A172 (cell line): Measurements from ENCODE around the gene STX17. TPM values are rescaled to one million over a fixed set of nuclear protein-coding genes. Genes with fewer than 3 reads are reported as not detected.
A peak's percentile ranks its signal among the peaks of the same experiment; 100 is the strongest.

ENCODE experiments used
- DNase-seq: peaks from one replicate; pipeline ENCODE4 v3.0.0-alpha.2; 2015; ENCODE audit warnings: low spot score
- total RNA-seq: library from RNA; depleted of rRNA; stranded (reverse); fragments of >200 nt; shearing (Covaris generic); gene quantifications from 2 replicates; pipeline ENCODE4 v1.2.3, GENCODE V29; 2014

Gene STX17
- total RNA-seq, 1 experiment from 2014 or later, result 26.9 TPM

DNA sequence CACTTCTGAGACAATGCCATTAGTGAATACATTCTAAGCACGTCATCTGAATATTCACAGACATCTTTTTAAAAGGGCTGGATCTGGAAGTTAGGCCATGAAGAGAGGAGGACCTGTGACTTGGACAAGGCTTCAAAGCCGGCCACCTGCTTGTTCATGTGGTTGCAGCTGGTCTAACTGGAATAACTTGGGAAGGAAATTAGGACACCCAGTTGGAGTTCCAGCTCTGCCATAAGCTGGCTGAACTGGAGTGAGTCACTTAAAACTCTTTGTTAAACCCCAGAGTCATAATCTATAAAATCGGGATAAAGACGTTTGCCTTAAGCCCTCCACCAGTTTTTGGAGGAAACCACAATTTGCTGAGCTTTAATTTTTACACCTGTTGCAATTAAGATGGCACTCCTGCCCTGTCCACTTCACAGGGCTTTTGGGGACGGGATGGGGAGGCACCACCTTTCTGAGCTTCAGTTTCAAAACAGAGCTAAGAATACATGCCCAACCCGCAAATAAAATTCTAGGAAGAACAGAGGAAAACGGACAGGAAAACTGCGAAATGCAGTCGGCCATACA, 536 bp upstream of the STX17 start:
- peak; percentile 17 for DNase-seq

DNA sequence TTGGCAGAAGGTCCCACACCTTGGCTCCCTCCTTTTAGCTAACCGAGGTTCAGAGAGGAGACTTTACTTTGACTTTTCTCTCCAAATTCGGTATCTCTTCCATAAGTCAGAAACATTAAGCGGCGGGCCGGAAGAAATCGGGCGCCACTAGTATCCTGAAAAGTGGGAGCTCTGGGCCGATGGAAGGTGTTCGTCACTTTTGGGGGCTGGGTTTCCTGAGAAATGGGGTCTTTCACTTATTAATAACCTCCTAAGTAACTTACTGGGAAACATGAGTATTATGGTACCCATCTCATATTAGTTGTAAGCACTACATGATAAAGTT, 716 bp downstream of the STX17 start:
- no peak for DNase-seq

DNA sequence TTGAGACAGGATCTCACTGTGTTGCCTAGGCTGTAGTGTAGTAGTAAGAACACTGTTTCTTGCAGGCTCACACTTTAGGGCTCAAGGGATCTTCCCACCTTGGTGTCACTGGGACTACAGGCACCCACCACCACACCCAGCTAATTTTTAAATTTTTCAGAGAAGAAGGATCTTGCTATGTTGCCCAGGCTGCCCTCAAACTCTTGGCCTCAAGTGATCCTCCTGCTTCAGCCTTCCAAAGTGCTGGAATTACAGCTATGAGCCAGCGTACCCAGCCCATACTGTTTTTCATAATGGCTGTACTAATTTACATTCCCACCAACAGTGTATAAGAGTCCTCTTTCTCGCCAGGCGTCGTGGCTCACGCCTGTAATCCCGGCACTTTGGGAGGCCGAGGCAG, 5.1 kb downstream of the STX17 start:
- no peak for DNase-seq

DNA sequence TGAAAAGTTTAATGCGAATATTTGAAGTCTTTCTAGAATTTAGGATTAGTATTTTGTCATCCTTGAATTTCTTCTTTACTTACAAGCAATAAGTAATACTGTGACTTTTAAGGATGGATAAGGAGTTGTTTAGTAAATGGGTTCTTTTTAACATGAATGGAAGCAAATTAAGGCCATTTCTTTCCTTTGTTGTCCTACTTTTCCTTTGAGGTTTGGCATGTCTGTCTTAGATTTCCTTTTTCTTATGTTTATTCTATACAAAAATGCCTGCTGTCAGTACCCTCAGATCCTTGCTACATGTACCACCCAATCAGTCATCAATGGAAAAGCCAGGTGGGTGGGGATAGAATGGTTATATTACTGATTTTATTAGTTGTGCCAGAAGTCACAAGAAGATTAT, 10.2 kb downstream of the STX17 start:
- DNase-seq, result no peak

DNA sequence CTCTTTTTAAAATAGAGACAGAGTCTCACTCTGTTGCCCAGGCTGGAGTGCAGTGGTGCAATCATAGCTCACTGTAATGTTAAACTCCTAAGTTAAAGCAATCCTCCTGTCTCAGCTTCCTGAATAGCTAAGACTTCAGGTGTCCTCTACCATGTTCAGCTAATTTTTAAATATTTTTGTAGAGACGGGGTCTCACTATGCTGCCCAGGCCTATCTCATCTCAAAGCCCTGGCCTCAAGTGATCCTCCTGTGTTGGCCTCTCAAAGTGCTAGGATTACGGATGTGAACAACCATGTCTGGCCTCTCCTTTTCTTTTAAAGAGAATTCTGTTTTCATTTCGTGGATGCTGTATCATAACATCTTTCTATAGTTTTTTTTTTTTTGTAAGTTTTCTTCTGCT, 11.7 kb downstream of the STX17 start:
- DNase-seq, result no peak

DNA sequence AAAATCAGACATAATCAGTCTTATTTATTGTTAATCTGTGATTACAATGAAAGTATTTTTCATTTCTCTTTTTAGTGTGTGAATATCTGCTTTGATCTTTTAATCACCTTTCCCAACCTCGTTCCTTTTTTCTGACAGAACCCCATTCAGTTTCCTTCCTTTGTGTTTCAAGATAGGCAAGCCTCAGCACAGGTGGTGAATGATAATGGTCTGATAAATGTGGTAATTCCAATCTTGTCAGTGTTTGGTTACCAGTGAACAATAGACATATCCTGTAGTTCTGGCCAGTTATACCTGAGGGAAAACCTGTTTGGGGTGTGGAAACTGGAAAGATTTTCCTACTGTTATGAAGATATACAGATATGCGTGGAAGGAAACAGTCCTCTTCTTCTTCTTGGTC, 13.5 kb downstream of the STX17 start:
- DNase-seq, result no peak

DNA sequence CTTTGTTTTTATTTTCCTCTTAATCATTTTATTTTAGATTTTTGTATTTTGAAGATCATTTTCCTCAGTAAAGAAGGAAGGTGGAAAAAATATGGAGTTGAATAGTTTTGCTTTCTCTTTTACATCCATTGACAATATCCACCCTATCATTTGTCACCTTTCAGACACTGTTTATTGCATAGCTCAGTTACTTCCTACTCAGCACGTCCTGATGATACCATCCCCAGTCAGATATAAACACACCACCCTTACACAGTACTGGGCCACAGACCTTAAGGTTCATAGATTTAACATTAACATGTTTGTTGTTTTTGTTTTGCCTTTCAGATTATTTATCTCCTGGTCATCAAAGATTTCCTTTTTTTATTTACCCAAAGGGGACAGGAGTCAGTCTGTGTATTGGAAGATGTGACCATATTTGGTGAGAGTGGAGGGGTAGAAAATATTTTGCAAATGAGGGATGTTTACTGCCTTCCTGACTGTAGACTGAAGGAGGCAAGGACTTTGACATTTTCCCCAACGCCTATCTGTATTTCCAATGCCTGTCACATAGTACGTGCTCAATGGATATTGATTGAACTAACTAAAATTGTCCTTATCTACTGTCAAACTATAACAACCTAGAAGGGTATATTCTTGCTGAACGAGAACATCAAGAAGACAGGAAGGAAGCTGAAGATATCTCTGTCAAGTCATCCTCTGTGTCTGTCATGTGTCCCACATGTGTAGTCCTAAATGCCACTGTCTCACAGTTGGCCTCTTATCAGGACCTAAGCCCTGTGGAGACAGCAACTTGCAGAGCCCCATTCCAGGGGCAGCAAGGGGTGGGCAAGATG, 15.6 kb downstream of the STX17 start:
- no peak for DNase-seq

DNA sequence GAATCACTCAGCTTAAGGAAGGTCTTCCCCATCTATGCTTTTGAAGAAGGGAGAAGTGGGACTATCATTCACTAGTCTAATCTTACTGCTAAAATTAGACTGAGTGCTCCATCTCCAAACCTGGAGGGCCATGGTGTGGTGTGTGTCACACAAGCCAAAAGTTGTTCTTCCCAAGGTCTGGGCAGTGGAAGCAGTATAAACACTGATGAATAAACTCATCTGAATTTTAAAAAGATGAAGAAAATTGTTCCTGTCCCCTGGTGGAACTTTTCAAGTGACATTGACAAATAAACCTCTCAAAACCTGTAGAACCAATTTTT, 16.2 kb downstream of the STX17 start:
- no peak for DNase-seq

DNA sequence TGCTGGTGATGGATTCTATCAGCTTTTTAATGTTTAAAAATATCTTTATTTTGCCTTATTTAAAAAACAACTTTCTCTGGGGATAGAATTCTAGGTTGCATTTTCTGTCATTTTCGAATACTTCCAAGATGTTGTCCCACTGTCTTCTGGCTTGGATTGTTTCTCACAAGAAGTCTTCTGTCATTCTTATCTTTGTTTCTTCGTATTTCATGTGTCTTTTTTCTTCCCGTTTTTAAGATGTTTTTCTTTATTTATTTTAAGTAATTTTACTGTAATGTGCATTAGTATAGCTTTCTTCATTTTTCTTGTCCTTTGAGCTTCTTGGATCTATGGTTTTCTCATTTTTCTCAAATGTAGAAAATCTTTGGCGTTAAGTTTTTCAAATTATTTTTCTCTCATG, 19.1 kb downstream of the STX17 start:
- DNase-seq, result no peak

DNA sequence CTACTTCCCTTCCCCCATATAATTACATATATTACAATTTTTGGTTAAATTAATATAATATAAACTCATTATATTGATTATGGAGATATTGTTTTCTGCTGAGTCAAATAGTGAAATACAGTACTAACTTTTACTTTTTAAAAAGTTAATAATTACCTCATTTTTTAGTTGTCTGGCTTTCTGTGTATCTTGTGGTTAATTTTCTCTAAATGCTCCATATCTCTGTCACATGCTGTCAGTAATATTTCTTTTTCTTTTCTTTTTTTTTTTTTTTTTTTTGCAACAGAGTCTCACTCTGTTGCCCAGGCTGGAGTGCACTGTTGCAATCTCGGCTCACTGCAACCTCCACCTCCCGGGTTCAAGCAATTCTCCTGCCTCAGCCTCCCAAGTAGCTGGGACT, 23.2 kb downstream of the STX17 start:
- no peak for DNase-seq

DNA sequence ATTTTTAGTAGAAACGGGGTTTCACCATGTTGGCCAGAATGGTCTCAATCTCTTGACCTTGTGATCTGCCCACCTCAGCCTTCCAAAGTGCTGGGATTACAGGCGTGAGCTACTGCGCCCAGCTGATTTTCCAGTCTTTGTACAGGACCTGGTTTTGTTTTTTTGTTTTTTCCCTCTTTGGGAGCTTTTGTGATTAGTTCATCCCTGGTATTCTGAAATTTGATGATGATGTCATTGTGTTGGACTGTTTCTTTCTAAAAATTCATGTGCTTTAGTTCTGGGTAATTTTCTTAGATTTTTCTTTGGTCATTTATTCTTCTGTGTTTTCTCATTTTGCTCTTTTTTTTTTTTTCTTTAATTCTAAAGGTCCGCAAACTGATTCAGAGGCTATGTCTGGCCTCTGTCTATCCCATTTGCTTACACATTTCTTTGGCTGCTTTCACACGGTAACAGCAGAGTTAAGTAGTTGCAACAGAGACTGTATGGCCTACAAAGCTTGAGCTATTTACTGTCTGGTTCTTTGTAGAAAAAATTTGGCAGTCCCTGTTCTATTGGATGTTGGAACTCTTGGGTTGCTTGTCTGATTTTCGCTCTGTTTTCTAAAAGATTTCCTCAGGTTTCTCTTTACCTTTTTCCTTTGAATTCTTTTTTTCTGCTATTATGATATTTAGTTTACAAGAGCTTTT, 24.8 kb downstream of the STX17 start:
- no peak for DNase-seq

DNA sequence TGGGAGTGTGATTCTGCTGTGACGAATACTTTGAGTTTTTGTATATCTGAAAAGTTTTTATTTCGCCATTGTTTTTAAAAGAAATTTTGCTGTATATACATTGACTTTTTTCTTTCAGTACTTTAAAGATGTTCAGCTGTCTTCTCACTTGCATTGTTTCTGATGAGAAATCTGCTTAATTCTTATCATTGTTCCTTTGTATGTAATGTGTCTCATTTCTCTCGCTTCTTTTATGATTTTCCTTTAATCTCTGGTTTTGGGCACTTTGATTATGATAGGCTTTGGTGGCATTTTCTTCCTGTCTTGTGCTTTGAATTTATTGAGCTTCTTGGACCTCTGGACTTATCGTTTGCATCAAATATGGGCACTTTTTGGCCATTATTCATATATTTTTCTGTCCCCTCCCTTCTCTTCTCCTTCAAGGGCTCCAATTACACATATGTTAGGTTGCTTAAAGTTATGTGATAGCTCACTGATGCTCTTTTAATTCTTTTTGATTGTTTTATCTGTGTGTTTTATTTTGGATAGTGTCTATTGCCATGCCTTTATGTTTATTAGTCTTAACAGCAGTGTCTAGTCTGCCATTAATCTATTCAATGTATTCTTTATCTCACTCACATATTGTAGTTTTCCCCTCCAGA, 30.6 kb downstream of the STX17 start:
- DNase-seq, result no peak

DNA sequence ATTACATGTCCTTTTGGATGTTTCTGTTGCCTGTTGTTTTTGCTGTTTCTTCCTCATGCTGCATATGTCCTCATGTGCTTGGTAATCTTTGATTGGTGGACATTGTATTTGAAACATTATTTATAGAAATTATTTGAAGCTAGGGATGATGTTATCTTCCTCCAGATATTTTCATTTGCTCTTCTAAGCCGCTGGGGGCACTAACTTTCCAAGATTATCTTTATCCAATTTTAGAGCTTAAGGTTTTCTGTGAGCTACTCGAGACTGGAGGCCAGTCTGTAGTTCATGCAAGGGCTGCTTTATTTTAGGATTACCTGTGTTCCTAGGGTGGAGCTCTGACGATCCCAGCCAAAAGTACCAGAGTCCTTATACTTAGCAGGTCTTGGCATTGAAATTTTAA, 40.9 kb downstream of the STX17 start:
- DNase-seq, result no peak

DNA sequence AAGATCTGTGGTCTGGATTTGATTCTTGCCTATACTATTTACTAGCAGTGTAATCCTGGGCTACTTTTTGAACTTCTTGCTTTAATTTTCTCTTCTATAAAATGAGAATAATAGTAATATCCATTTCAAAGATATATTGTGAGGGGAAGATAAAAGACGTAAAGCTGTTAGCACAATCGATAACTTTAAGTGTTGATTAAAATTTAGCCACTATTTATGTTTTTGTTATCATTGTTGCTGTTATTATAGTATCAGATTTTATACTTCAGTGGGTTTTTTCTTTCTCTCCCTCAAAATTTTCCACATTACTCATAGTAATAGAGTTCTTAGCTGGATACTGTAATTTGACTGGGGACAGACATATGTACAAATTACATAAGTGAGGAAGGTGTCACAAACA, 42.0 kb downstream of the STX17 start:
- DNase-seq, result no peak

DNA sequence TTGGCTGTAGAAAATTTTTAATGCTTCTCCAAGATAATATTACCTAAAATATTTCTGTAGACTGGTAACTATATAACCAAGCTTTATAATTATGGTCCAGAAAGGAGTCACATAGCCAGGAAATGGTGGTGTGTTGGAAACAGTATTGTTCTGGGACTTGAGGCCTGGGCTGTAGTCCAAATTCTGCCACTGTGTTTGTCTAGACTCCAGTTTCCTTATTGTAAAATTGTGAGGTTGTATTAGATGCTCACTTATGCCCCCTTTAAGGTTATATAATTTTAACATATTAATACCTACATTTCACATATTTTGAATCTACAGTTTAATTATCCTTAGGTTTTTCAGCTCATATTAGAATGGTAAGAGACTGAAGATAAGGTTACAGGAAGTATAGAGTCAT, 42.4 kb downstream of the STX17 start:
- DNase-seq, result no peak

DNA sequence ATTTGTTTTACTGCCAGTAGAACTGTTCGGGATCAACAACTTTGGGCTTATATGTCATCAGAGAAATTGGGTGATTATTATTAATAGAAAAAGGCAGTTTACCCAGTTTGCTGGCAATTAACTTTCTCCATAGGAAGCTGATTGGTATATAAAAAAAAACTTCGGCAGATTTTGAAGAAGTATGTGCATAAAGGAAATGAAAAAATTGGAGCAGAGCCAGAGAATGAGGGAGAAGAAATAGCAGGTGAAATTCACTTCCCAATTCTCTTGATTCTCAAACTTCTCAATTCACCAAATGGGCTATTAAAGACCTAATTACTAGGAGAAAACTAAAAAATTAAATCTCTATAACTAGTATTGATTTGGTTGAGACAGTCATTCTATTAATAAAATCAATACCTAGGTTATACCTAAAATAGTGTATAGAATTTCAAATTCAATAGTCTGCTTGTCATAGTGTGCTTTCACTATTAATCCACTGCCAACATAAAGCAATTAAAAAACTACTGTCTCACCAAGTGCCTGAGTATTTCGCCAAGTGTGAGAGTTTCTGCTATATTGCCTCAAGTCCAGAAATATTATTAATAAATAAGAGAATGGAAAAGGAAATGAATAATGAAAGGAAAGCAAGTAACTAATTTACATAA, 47.5 kb downstream of the STX17 start:
- DNase-seq, result no peak

DNA sequence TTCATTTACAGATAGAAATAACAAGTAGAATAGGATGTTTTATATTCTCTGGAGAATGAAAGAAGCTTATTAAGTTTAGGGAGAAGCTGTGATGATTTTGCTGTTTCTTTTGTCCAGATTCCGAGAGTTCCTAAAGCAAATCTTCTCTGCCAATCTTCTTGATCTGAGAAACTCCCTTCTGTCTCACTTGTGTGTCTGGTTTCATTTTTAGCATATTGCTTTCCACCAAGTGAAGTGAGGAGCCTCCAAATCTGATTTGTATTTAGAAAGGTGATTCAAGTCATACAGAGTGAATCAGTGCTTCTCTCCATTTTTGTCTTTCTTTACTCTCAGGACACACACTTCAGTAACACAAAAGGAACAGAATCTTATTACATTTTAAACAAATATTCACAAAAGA, 48.4 kb downstream of the STX17 start:
- no peak for DNase-seq

DNA sequence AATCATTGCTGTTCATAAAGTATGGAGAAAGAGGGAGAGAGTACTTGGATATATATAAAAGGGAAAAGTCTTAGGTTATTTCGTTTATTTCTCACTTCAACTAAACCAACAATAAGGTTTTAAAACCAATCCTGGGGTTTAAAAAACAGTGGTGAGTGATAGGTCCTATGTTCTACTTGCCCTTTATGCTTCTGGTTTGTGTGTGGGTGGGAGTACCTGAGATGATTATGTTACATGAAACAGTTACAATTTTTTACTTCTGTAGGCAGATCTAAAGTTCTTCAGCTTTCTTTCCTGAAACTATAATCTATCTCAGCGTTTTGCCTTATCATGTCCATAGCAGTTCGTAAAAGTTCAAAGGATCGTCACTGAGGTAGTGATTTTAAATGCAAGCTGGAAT, 49.2 kb downstream of the STX17 start:
- no peak for DNase-seq

DNA sequence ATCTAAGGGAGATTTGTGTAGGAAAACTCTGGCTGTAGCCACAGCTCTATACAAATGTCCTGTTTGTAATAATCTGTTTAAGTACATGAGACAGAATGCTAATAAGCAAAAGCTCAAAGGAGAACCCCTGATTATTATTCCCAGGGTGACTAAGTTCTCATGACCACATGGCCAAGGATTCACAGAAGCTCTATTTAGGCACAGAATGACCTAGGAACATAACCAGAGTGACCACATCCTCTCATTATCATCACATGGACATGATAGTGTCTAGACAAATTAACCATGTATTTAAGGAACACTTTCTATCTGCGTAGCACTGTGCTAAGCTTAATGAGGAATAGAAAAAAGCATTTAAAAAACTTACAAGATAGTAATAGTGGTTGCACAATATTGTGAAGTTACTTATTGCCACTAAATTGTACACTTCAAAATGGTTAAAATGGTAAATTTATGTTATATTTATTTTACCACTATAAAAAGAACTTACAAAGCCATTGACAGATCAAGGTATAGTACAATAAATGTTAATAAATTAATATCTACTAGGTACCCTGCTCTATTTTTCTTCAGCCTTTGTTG, 56.3 kb downstream of the STX17 start:
- no peak for DNase-seq

DNA sequence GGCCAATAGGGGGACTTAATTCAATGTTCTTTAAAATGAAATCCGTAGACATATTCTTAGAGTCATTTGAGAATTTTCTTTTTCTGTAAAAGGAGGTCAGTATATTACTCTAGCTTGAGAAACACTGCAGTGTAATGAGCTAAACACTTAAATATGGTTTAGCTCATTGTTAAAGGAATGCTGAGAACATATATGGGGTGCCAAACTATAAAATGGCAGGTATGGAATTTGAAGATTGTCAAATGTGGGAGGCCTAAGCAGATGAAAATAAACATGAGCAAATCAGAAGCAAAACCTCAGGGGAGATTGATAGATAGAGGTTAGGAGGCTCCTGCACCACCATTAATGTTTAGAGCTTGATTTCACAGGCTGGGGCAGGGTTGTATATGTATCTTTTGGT, 57.9 kb downstream of the STX17 start:
- no peak for DNase-seq

DNA sequence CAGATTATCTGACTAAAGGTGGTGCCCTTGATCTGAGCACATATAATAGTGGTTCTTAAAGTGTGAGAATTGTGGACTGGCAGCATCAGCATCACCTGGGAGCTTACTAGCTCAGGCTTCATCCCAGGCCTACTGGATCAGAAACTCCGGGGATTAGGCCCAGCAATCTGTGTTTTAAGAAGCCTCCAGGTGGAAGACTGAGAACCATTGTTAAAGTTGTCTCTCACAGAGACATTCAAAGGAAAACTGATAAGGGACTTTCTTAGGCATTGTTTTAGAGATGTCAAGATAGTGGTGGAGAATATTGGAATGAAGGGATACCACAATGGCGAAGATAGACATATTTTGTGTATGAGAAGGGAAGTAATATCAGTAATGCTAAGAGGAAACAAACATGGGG, 59.5 kb downstream of the STX17 start:
- no peak for DNase-seq

DNA sequence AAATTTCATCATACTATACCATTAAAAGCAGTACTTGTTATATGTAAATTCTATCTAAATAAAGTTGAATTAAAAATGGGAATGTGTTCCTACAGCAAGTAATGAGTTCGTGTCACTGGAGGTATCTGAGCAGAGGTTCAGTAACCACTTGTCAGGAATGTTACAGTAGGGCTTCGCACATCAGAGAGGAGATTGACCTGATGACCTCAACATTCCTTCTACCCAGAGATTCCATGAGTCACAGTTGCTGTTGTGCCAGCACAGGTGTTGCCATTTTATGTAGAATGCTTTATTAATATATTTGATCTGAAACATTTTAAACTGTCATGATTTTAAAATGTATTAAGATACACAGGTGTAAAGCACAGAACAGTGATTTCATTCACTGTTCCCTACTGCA, 60.3 kb downstream of the STX17 start:
- peak; percentile 83 for DNase-seq
